IMR-90 (cell line): ENCODE measurements around the gene AGXT.

ENCODE experiments used
- BHLHE40 ChIP-seq: fragments of 150-350 bp; IDR thresholded peaks from 2 replicates; pipeline ENCODE4 v1.6.1; 2016; ENCODE audit warnings: mild to moderate bottlenecking, low read depth, low read length
- CTCF ChIP-seq: conservative IDR thresholded peaks from 2 replicates; pipeline ENCODE4 v1.5.1; 2012; ENCODE audit warnings: mild to moderate bottlenecking, low read depth, low read length, improper control_type of control experiment
- MAFK ChIP-seq: IDR thresholded peaks from 2 replicates; pipeline ENCODE4 v1.6.1; 2012; ENCODE audit warnings: low read depth, low read length, improper control_type of control experiment
- POLR2A ChIP-seq: IDR thresholded peaks from 2 replicates; pipeline ENCODE4 v1.6.1; 2012; ENCODE audit warnings: mild to moderate bottlenecking, low read depth, low read length
- RCOR1 ChIP-seq: IDR thresholded peaks from 2 replicates; pipeline ENCODE4 v1.6.1; 2012; ENCODE audit warnings: mild to moderate bottlenecking, low read length, improper control_type of control experiment; ENCODE audit not compliant: insufficient replicate concordance

- TF ChIP-seq POLR2A (no peak), CTCF (no peak), MAFK (no peak), BHLHE40 (no peak), RCOR1 (no peak)
These were observed 43.1 kb upstream of the AGXT start for GRCh38 chr2:240825476-240825875.
